Activated T-cell treated with anti-CD3 and anti-CD28 coated beads, Interleukin-2, amount 50 U/mL, for 4 hours (primary cell): Measurements from ENCODE around the gene TNFRSF12A. TPM values are rescaled to one million over a fixed set of nuclear protein-coding genes. Genes with fewer than 3 reads are reported as not detected.
A peak's percentile ranks its signal among the peaks of the same experiment; 100 is the strongest.

Experiments used
- ATAC-seq, 2 donors: fragments of 200-7000 bp; cut with Tn5 transposase; one replicate each; pipeline ENCODE4 v1.10.0; 2021
- DNase-seq: peaks from one replicate; pipeline ENCODE4 v3.0.0-alpha.2; 2020
- H3K27me3 Mint-ChIP-seq: one replicate; pipeline ENCODE4 v1.8.0; 2021; ENCODE audit warnings: low read depth, mixed read lengths
- H3K36me3 Mint-ChIP-seq: one replicate; pipeline ENCODE4 v1.8.0; 2022; ENCODE audit warnings: mixed read lengths; ENCODE audit not compliant: insufficient read depth
- H3K4me1 Mint-ChIP-seq: one replicate; pipeline ENCODE4 v1.8.0; 2021; ENCODE audit warnings: low read depth, mixed read lengths
- H3K4me3 Mint-ChIP-seq: one replicate; pipeline ENCODE4 v1.8.0; 2021; ENCODE audit warnings: mild to moderate bottlenecking, moderate library complexity, mixed read lengths
- H3K9me3 Mint-ChIP-seq: one replicate; pipeline ENCODE4 v1.8.0; 2021; ENCODE audit warnings: mixed read lengths
- total RNA-seq, 3 donors: library from RNA; stranded (reverse); gene quantifications; one replicate each; pipeline ENCODE4 v1.2.1, GENCODE V29; 2021

The TNFRSF12A gene
- total RNA-seq, 3 donors from 2014 or later = 4.2 to 6.9 (median 5.1) TPM

- Mint-ChIP-seq H3K9me3 (no peaks in the 10 kb centered on the region), H3K27me3 (peaks cover 63% of the 10 kb centered on the region), H3K4me3 (no peak overlapping the region), H3K4me1 (peaks cover 22% of the 10 kb centered on the region), H3K36me3 (no peaks in the 10 kb centered on the region)
- DNase-seq (no peak), ATAC-seq (no peak)
Measured at GRCh38 chr16:3032624-3033023, 12.5 kb downstream of the TNFRSF12A start.

GRCh38 chr16:3035289-3035971 lies 15.3 kb downstream of the TNFRSF12A start:
- no peaks in the 10 kb centered on the region for H3K9me3 Mint-ChIP-seq
- H3K36me3 Mint-ChIP-seq = no peaks in the 10 kb centered on the region
- H3K4me3 Mint-ChIP-seq = no peak overlapping the region
- ATAC-seq (no peak), DNase-seq (no peak)
- H3K27me3 Mint-ChIP-seq = peaks cover 77% of the 10 kb centered on the region
- peaks cover 7% of the 10 kb centered on the region for H3K4me1 Mint-ChIP-seq

- H3K4me3 Mint-ChIP-seq = no peak overlapping the region
- ATAC-seq = no peak
Measured at GRCh38 chr16:3035972-3036725, 16.0 kb downstream of the TNFRSF12A start.

GRCh38 chr16:3036726-3037315 lies 16.7 kb downstream of the TNFRSF12A start, which contains the start of gene BICDL2:
TSS of gene BICDL2 (minus strand) at chr16:3036944. CDS start at chr16:3035496, 1,448 bp downstream.
- no peak for DNase-seq
- no peak for ATAC-seq
- H3K9me3 Mint-ChIP-seq = no peaks in the 10 kb centered on the region
- H3K27me3 Mint-ChIP-seq = peaks cover 82% of the 10 kb centered on the region
- no peaks in the 10 kb centered on the region for H3K36me3 Mint-ChIP-seq
- peaks cover 7% of the 10 kb centered on the region for H3K4me1 Mint-ChIP-seq
- H3K4me3 Mint-ChIP-seq = no peak within 1 kb of the TSS

More at GRCh38 chr16:3035972-3036725, 16.0 kb downstream of the TNFRSF12A start:
- Mint-ChIP-seq H3K9me3 (no peaks in the 10 kb centered on the region), H3K4me1 (peaks cover 7% of the 10 kb centered on the region), H3K27me3 (peaks cover 79% of the 10 kb centered on the region), H3K36me3 (no peaks in the 10 kb centered on the region)
- no peak for DNase-seq

DNA sequence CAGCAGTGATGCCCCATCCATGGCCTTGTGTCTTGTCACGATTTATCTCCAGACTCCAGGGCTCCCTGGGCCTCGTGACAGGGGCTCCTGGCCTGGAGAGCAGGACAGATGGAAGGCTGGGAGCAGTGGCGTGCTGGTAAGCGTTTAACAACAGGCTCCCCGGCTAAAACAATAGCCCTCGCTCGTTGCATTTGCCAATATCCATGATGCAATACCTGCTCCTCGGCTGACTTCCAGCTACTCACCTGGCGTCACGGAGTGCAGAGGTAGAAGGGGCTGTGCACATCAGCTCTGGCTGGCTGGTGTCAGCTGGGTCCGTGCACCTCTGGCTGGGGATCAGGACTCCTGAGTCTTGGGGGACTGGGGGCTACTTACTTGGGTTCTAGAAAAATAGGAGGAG lies 18.1 kb downstream of the TNFRSF12A start:
- Mint-ChIP-seq H3K9me3 (no peaks in the 10 kb centered on the region), H3K36me3 (no peaks in the 10 kb centered on the region), H3K4me1 (peaks cover 7% of the 10 kb centered on the region), H3K27me3 (peaks cover 83% of the 10 kb centered on the region), H3K4me3 (no peak overlapping the region)
- DNase-seq = no peak
- ATAC-seq = no peak

GRCh38 chr16:3038896-3039295 lies 18.7 kb downstream of the TNFRSF12A start:
- Mint-ChIP-seq H3K9me3 (no peaks in the 10 kb centered on the region), H3K36me3 (no peaks in the 10 kb centered on the region), H3K4me1 (peaks cover 7% of the 10 kb centered on the region), H3K4me3 (no peak overlapping the region), H3K27me3 (peaks cover 83% of the 10 kb centered on the region)
- ATAC-seq (no peak), DNase-seq (no peak)

- Mint-ChIP-seq H3K36me3 (no peaks in the 10 kb centered on the region), H3K27me3 (peaks cover 74% of the 10 kb centered on the region)
Measured at GRCh38 chr16:3042376-3042775, 22.2 kb downstream of the TNFRSF12A start.

GRCh38 chr16:3044708-3045107 lies 24.5 kb downstream of the TNFRSF12A start:
- no peak for ATAC-seq
- H3K9me3 Mint-ChIP-seq = no peaks in the 10 kb centered on the region

More at GRCh38 chr16:3042376-3042775, 22.2 kb downstream of the TNFRSF12A start:
- H3K4me3 Mint-ChIP-seq = no peak overlapping the region
- H3K4me1 Mint-ChIP-seq = peaks cover 11% of the 10 kb centered on the region
- no peak for ATAC-seq
- no peaks in the 10 kb centered on the region for H3K9me3 Mint-ChIP-seq
- DNase-seq = no peak

DNA sequence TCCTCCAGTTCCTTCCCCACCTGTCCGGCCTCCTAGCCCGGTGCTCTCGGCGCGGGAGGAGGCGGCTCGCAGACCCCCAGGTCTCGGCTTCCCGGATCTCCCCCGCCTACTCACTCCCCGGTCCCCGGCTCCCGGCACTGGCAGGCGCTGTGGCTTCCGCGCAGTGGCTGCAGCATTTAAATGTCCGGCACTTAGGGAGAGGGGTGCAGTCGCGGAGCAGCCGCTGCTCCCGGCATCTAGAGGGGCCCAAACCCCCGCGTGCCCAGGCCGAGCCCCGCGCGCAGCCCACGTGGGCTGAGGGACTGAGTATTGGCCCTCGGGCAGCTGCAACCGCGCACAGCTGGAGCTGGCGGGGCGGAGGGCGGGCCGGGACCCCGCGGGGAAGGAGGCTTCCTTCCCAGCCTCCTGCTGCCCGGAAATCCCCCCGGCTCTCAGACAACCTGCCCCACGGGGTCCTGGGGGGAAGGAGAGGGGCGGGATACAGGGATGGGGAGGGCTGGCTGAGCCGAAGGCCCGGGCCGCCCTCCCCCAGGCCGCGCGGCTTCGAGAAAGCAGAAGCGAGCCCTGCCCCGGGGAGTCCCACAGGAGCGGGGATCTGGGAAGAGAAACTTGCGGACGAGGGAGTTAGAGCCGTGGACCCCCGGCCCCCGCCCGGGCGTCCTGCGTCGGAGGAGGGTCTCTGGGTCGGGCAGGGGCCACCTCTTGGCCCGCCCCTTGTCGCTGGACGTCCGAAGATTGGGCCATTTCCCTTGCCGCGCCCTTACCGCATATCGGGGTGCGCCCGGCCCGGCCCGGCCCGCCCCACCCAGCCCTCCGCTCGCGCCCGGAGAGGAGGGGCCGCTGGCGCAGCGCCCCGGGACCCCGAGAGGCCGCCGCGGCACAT lies 25.8 kb downstream of the TNFRSF12A start, which contains the start of gene MMP25:
TSS of gene MMP25 (plus strand) at position 804 of the 883 bp plus-strand sequence. CDS start 357 bp downstream, outside the sequence.
- ATAC-seq = peak; percentile 35 to 41
- H3K36me3 Mint-ChIP-seq = no peaks in the 10 kb centered on the region
- DNase-seq = no peak
- H3K4me3 Mint-ChIP-seq = peak within 1 kb of the TSS; percentile 74
- no peaks in the 10 kb centered on the region for H3K9me3 Mint-ChIP-seq
- peaks cover 44% of the 10 kb centered on the region for H3K27me3 Mint-ChIP-seq
- peaks cover 13% of the 10 kb centered on the region for H3K4me1 Mint-ChIP-seq

More at GRCh38 chr16:3044708-3045107, 24.5 kb downstream of the TNFRSF12A start:
- Mint-ChIP-seq H3K4me3 (peak overlapping the region; percentile 74), H3K36me3 (no peaks in the 10 kb centered on the region), H3K4me1 (peaks cover 13% of the 10 kb centered on the region), H3K27me3 (peaks cover 53% of the 10 kb centered on the region)
- no peak for DNase-seq

- Mint-ChIP-seq H3K9me3 (no peaks in the 10 kb centered on the region), H3K4me3 (peak overlapping the region; percentile 37), H3K36me3 (no peaks in the 10 kb centered on the region), H3K4me1 (peaks cover 16% of the 10 kb centered on the region), H3K27me3 (peaks cover 38% of the 10 kb centered on the region)
- ATAC-seq (peak; percentile 58 to 61), DNase-seq (no peak)
Measured at GRCh38 chr16:3046641-3047386, 26.6 kb downstream of the TNFRSF12A start.

- Mint-ChIP-seq H3K4me1 (peaks cover 19% of the 10 kb centered on the region), H3K4me3 (no peak overlapping the region), H3K9me3 (no peaks in the 10 kb centered on the region), H3K36me3 (no peaks in the 10 kb centered on the region), H3K27me3 (peaks cover 32% of the 10 kb centered on the region)
- ATAC-seq = no peak
- no peak for DNase-seq
Measured at GRCh38 chr16:3047387-3047720, 27.2 kb downstream of the TNFRSF12A start.

DNA sequence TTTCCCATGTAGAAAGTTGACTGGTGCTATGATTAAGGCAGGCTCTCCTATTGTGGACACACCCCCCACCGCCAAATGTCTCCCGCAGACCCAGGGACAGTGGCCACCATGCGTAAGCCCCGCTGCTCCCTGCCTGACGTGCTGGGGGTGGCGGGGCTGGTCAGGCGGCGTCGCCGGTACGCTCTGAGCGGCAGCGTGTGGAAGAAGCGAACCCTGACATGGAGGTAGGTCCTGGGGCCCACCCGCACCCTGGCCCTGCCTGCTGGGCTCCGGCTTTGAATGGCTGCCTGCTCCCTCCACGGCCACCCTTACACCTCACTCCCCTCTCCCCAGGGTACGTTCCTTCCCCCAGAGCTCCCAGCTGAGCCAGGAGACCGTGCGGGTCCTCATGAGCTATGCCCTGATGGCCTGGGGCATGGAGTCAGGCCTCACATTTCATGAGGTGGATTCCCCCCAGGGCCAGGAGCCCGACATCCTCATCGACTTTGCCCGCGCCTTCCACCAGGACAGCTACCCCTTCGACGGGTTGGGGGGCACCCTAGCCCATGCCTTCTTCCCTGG lies 29.8 kb downstream of the TNFRSF12A start:
- ATAC-seq (no peak), DNase-seq (no peak)
- Mint-ChIP-seq H3K27me3 (peaks cover 10% of the 10 kb centered on the region), H3K36me3 (peaks cover 5% of the 10 kb centered on the region), H3K9me3 (no peaks in the 10 kb centered on the region), H3K4me1 (peaks cover 25% of the 10 kb centered on the region), H3K4me3 (no peak overlapping the region)

GRCh38 chr16:3050487-3050886 lies 30.3 kb downstream of the TNFRSF12A start:
- Mint-ChIP-seq H3K27me3 (peaks cover 5% of the 10 kb centered on the region), H3K9me3 (no peaks in the 10 kb centered on the region), H3K4me1 (peaks cover 25% of the 10 kb centered on the region), H3K36me3 (peaks cover 9% of the 10 kb centered on the region), H3K4me3 (no peak overlapping the region)
- DNase-seq (no peak), ATAC-seq (no peak)
